Smooth muscle cell of the pulmonary artery (primary cell): ENCODE data around the gene TBL3. TPM values are rescaled to one million over a fixed set of nuclear protein-coding genes. Genes with fewer than 3 reads are reported as not detected.

ENCODE experiments used
- total RNA-seq: library from RNA; depleted of rRNA; stranded (reverse); fragments of >200 nt; gene quantifications from 2 replicates; pipeline ENCODE4 v1.2.3, GENCODE V29; 2014

Gene TBL3
- total RNA-seq = 43.1 and 56.3 TPM in 2 replicates

DNA sequence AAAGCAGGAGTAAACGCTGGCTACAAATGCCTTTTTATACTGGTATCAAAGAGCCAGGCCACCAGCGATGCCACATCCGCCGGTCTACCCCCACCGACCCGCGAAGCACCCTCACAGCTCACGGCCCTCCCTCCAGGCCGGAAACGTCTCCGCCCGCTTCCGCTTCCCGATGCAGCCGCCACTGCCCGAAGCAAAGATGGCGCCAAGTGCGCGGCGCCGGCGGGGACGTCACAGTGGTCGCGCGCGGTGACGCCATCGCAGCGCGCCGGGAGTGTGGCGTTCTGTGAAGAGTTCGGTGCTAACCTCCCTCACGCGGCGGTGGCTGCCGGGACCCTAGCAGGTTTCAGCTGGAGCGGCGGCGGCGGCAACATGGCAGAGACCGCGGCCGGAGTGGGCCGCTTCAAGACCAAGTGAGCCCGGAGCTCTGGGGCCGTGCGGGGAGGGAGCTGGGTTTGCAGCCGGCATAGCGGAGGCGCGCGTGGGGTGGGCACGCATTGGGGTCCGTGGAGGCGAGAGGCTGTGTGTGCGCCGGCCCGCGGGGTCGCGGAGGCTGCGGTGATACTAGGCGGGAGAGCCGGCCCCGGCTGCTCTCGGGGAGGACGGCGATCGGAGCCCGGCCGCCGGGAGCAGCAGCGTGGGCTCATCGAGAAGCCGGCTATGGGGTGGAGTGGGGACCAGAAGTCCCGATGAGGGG is at the start of gene TBL3:
Gene TBL3, plus strand, starts transcription at position 258 of the 694 bp plus-strand sequence. Its CDS starts 112 bp downstream, at position 370.

DNA sequence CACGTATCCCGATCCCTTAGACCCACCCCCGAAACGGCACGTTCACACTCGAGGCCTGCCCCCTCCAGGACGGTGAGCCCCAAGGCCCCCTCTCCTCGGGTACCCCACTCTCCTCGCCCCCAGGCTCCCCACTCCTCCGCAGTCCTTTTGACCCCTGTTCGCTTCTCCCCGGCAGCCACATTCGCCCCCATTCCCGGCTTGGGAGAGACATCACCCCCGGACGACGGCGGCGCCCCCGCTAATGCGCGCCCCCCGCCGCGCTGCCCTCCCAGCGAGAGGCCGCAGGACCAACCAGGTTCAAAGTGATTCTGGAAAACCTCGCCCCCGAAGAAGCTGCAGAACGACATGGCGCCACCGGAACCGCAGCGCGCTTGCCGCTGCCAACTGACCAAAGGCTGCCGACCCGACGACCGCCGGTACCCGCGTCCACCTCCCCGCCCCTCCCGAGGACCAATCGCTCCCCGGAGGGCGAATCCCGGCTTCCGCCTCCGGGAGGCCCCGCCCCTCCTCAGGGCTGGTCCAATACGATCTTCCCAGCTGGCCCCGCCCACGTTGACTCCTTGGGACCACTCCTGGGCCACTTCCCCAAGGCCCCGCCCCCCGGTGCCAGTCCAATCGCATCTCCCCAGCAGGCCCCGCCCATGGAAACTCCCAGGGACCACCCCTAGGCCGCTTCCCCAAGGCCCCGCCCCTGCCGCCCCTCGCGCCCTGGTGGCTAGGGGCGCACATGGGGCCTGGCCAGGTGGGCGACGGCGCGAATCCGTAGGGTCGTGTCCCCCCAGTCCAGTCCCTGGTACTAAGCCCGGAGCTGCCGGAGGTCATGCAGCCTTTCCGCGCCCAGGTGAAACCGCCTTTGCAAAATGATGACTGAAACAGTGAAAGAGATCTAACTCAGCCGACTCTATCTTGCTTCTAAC is 28.8 kb upstream of the TBL3 start, which contains the start of gene MSRB1:
Gene MSRB1, minus strand, starts transcription at position 390 of the 917 bp plus-strand sequence. Its CDS starts 43 bp downstream, at position 347.

DNA sequence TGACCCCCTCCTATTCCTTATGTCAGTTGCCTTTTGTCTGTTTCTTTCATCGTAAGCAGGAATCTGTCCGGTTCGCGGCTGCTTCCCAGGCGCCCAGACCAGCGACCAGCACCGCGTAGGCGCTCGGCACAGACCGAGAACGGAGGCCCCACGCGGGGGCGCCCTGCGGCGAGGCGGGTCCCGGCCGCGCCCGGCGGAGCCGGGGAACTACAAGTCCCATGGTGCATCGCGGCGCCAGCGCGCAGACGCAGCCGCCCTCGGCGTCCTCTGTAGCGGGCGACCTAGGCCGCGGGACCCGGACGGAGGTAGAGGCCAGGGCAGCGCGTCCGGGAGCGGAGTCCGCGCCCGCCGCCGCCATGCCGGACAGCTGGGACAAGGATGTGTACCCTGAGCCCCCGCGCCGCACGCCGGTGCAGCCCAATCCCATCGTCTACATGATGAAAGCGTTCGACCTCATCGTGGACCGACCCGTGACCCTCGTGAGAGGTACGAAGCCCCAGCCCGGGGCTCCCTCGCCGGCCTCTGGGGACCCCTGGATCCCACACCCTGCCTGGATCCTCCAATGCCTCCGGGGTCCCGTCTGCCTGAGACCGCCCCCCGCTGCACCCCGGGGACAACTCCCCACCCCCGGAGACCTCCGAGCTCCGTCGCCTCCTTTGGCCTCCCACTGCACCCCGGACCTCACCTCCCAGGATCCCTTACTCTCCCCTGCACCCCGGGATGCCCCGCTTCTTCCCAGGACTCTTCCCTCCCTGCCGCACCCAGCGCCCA is 12.4 kb upstream of the TBL3 start, which contains the start of gene NDUFB10:
Gene NDUFB10, plus strand, starts transcription at position 270 of the 771 bp plus-strand sequence. Its CDS starts 87 bp downstream, at position 357.

DNA sequence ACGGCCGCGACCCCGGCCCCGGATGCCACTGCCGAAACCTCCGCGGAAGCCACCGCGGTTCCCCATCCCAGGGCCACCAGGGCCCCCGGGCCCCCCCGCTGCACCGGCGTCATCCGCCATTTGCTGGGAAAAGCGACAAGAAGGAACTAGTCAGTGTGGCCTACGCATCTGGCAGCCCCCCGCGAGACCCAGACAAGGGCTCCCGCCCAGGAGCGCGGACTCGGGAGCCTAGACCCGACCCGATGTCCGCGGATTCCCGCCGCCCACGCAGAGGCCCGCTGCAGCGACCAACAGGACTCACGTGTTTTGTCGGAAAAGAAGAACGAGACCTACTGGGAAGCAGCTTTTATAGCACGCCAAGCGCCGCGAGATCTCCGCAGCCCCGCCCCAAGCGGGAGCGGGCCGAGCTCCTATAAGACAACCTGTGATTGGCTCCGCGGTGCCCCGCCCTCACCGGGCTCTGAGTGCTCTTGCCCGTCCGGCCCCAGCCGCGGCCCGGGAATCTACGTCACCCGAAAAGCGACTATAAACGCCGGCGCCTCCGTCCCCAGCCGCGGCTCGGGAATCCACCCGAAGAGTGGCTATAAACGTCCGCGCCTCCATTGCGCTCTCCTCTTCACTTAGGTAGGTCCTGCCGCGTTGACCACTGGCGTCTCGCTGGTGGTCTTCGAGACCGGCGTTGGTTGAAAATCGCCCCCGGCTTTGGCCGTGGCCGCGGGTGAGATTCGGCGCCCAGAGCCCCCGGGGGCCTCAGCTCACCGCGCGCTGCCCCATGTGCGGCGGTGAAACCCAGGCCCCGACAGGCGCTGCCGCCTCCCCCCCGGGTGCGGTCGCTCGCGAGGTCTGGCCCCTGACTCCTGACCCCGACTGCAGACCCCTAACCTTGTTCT is 7.1 kb upstream of the TBL3 start, which contains the start of gene RPS2:
Gene RPS2, minus strand, starts transcription at position 321 of the 890 bp plus-strand sequence. Its CDS starts 201 bp downstream, at position 120.

GRCh38 chr16:1966460-1966859 is 5.4 kb upstream of the TBL3 start, which contains the start of gene RNF151:
Gene RNF151, plus strand, starts transcription at chr16:1966856. Its CDS starts 26 bp downstream, at chr16:1966882.

DNA sequence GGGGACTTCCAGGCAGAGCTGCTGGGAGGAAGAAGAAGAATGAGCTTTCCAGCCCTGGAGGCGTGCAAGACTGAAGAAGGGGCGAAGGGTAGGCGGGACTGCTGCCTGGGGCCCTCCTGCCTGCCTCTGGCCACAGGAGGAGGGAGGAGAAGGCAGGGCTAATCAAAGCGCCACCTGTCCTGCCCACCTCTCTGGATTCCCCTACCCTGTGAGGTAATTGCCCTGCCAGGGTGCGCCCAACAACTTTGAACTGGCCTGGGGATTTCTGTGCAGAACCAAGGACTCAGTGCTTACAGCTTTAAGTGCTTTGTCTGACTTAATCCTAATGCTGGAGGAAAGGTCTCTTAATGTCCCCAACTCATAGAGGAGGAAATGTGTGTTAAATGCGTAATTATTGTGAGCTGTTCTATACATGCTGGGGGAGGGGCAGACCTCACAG is 9.6 kb downstream of the TBL3 start, which contains the start of gene NOXO1:
Gene NOXO1, minus strand, starts transcription at position 72 of the 439 bp plus-strand sequence. CDS start 290 bp downstream, outside the sequence.

GRCh38 chr16:1983544-1984346 is 11.9 kb downstream of the TBL3 start, which contains the start of gene GFER:
Gene GFER, plus strand, starts transcription at chr16:1984193. Its CDS starts 26 bp downstream, at chr16:1984219.

GRCh38 chr16:1989209-1990100 is 17.6 kb downstream of the TBL3 start, which contains the start of gene SYNGR3:
Gene SYNGR3, plus strand, starts transcription at chr16:1989970. Its CDS starts 133 bp downstream, at chr16:1990103.

GRCh38 chr16:2009791-2010510 is 38.1 kb downstream of the TBL3 start, which contains the start of gene ZNF598:
Gene ZNF598, minus strand, starts transcription at chr16:2009821.

GRCh38 chr16:2019518-2019920 is 47.7 kb downstream of the TBL3 start, which contains the start of gene NPW:
Gene NPW, plus strand, starts transcription at chr16:2019785.

GRCh38 chr16:2026461-2027023 is 54.7 kb downstream of the TBL3 start, which contains the start of gene NHERF2:
Gene NHERF2, plus strand, starts transcription at chr16:2026902. Its CDS starts 104 bp downstream, at chr16:2027006.

Other genes starting within 250 kb of the TBL3 start
- gene NME3, start 200.5 kb upstream of the TBL3 start, total RNA-seq = 45.3 and 61.7 TPM in 2 replicates
- gene EME2, start 199.2 kb upstream of the TBL3 start, total RNA-seq = 8.5 and 15.9 TPM in 2 replicates
- 42.2 and 57.1 TPM in 2 replicates for gene MRPS34, start 198.9 kb upstream of the TBL3 start, total RNA-seq
- gene SPSB3, start 189.5 kb upstream of the TBL3 start, total RNA-seq = 30.7 and 34.6 TPM in 2 replicates
- 43.3 and 54.7 TPM in 2 replicates for gene NUBP2, start 189.1 kb upstream of the TBL3 start, total RNA-seq
- 0.17 TPM in 1 of 2 replicates, not detected in the other for gene IGFALS, start 178.3 kb upstream of the TBL3 start, total RNA-seq
- 50.2 and 86.0 TPM in 2 replicates for gene HAGH, start 145.2 kb upstream of the TBL3 start, total RNA-seq
- gene FAHD1, start 144.8 kb upstream of the TBL3 start, total RNA-seq = 59.8 and 96.2 TPM in 2 replicates
- not detected in 2 replicates for gene MEIOB, start 99.9 kb upstream of the TBL3 start, total RNA-seq
- gene HS3ST6, start 53.6 kb upstream of the TBL3 start, total RNA-seq = not detected in 2 replicates
- gene MSRB1, start 28.9 kb upstream of the TBL3 start, total RNA-seq = 5.0 and 7.1 TPM in 2 replicates
- 0.07 TPM in 1 of 2 replicates, not detected in the other for gene RPL3L, start 17.4 kb upstream of the TBL3 start, total RNA-seq
- gene NDUFB10, start 12.5 kb upstream of the TBL3 start, total RNA-seq = 123 and 126 TPM in 2 replicates
- 1,723 and 1,779 TPM in 2 replicates for gene RPS2, start 7.2 kb upstream of the TBL3 start, total RNA-seq
- not detected in 2 replicates for gene RNF151, start 5.2 kb upstream of the TBL3 start, total RNA-seq
- gene NOXO1, start 9.4 kb downstream of the TBL3 start, total RNA-seq = not detected in 2 replicates
- gene GFER, start 12.1 kb downstream of the TBL3 start, total RNA-seq = 8.1 and 15.1 TPM in 2 replicates
- gene SYNGR3, start 17.9 kb downstream of the TBL3 start, total RNA-seq = 4.0 and 12.5 TPM in 2 replicates
- 16.4 and 29.0 TPM in 2 replicates for gene ZNF598, start 37.8 kb downstream of the TBL3 start, total RNA-seq
- 0.85 and 1.0 TPM in 2 replicates for gene NPW, start 47.7 kb downstream of the TBL3 start, total RNA-seq
- gene NHERF2, start 54.8 kb downstream of the TBL3 start, total RNA-seq = 66.8 and 76.2 TPM in 2 replicates
- 19.2 and 22.6 TPM in 2 replicates for gene NTHL1, start 75.8 kb downstream of the TBL3 start, total RNA-seq
- gene TSC2, start 75.9 kb downstream of the TBL3 start, total RNA-seq = 57.9 and 73.0 TPM in 2 replicates
- gene PKD1, start 163.8 kb downstream of the TBL3 start, total RNA-seq = 276 and 395 TPM in 2 replicates
- gene RAB26, start 176.6 kb downstream of the TBL3 start, total RNA-seq = 1.2 and 3.1 TPM in 2 replicates
- gene TRAF7, start 183.7 kb downstream of the TBL3 start, total RNA-seq = 70.4 and 97.4 TPM in 2 replicates
- 0.20 and 1.7 TPM in 2 replicates for gene CASKIN1, start 224.6 kb downstream of the TBL3 start, total RNA-seq
- 24.3 and 28.1 TPM in 2 replicates for gene MLST8, start 233.4 kb downstream of the TBL3 start, total RNA-seq
- gene BRICD5, start 238.8 kb downstream of the TBL3 start, total RNA-seq = 1.2 and 2.2 TPM in 2 replicates
- gene PGP, start 242.8 kb downstream of the TBL3 start, total RNA-seq = 6.1 and 11.0 TPM in 2 replicates